VCaP (cell line): ENCODE measurements around the gene GRIK3.

Source experiments
- H3K27ac ChIP-seq: fragments of 450-650 bp; 2 replicates; pipeline ENCODE4 v1.5.1; 2017
- TF ChIP-seq, protein P1 (sequence below): fragments of 450-650 bp; conservative IDR thresholded peaks from 2 replicates; pipeline ENCODE4 v1.5.1; 2017; ENCODE audit warnings: mild to moderate bottlenecking, moderate library complexity

The GRIK3 gene

DNA sequence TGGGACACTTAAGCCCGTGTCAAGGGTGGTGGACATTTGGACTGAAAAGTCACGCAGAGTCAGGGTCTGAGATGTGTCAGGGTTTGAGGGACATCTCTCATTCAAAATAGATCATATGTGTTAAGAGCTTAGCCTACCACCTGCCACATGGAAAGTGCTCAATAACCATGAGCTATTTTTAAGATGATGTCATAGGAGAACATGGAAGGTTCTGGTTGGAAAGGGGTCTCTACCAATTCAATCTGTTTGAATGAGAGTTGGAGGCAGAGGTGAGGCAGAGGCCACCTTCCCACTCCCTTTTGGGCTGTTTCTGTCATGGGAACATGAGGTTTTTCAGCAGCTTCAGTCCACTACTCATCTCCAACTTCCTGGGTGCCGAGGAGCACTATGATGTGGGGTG is 239.9 kb downstream of the GRIK3 start:
- TF ChIP-seq, protein P1, sequence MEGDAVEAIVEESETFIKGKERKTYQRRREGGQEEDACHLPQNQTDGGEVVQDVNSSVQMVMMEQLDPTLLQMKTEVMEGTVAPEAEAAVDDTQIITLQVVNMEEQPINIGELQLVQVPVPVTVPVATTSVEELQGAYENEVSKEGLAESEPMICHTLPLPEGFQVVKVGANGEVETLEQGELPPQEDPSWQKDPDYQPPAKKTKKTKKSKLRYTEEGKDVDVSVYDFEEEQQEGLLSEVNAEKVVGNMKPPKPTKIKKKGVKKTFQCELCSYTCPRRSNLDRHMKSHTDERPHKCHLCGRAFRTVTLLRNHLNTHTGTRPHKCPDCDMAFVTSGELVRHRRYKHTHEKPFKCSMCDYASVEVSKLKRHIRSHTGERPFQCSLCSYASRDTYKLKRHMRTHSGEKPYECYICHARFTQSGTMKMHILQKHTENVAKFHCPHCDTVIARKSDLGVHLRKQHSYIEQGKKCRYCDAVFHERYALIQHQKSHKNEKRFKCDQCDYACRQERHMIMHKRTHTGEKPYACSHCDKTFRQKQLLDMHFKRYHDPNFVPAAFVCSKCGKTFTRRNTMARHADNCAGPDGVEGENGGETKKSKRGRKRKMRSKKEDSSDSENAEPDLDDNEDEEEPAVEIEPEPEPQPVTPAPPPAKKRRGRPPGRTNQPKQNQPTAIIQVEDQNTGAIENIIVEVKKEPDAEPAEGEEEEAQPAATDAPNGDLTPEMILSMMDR = no peak
- no peak overlapping the region for H3K27ac ChIP-seq

DNA sequence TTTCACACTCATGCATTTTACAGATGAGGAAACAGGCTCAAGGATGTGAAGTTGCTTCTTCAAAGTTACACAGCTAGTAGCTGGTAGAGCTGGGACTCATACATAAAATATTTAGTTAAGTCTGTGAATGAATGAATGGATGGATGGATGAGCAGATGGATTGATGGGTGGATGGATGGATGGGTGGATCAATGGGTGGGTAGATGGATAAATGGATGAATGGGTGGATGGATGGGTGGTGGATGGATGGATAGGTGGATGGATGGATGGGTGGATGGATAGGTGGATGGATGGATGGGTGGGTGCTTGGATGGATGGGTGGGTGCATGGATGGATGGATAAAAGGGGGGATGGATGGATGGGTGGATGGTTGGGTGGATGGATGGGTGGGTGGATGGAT is 240.9 kb downstream of the GRIK3 start:
- TF ChIP-seq, protein P1 = no peak
- H3K27ac ChIP-seq = no peak overlapping the region

DNA sequence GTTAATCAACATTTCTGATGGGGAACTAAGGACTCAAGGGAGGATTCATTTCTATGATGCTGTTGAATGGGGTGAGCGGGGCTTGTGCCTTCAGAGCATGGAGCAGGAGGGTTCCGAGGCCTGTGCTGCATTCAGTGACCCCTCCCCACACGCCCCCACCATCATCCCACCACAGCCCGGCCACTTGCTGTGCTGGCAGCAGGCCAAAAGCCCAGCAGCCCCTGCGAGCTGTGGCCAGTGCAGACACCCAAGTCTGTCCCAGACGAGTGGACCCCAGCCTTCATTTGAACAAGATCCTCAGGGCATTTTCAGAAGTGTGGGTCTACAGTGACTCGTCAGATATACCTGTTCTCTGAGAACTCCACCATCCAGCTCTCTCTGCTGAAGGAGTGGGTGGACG is 242.0 kb downstream of the GRIK3 start:
- TF ChIP-seq, protein P1 = no peak

DNA sequence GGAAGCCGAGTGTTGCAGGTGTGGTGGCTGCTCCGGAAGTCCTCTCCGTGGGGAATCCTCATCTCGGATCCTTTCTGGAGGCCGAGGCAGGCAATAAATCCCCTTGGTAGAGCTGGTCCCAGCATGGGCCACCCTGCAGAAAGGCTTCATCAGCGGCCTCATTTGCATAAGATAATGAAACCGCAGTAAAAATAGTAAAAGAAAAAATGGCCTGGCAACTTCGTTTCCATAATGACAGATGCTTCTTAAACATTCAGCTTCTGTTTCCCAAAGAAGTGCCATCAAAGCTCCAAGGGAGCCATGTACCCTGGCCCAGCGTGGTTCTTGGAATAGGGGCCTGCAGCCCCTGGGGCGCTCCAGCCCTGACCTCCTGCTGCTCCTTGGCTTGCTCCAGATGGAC is 244.1 kb downstream of the GRIK3 start:
- TF ChIP-seq, protein P1 = no peak
- H3K27ac ChIP-seq = no peak overlapping the region

More for the DNA sequence above, 242.0 kb downstream of the GRIK3 start:
- H3K27ac ChIP-seq = no peak overlapping the region

DNA sequence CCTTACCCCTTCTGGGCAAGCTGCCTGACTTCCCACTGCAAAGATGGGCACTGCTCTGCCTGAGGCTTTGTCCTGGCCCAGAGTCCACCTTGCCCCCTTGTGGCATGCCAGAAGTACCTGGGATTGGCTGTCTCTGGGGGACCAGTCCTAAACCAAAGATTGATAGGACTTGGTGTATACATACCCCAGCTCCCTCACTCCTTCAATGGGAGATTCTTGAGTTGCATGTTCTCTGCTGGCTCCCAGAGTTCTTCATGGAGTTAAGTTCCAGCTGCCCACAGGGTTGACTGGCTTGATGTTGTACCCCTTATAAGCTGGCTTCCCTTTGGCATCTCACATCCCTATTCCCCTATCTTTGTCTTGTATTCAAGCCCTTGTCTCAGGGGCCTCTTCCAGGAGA is 244.8 kb downstream of the GRIK3 start:
- no peak overlapping the region for H3K27ac ChIP-seq
- TF ChIP-seq, protein P1 = no peak

DNA sequence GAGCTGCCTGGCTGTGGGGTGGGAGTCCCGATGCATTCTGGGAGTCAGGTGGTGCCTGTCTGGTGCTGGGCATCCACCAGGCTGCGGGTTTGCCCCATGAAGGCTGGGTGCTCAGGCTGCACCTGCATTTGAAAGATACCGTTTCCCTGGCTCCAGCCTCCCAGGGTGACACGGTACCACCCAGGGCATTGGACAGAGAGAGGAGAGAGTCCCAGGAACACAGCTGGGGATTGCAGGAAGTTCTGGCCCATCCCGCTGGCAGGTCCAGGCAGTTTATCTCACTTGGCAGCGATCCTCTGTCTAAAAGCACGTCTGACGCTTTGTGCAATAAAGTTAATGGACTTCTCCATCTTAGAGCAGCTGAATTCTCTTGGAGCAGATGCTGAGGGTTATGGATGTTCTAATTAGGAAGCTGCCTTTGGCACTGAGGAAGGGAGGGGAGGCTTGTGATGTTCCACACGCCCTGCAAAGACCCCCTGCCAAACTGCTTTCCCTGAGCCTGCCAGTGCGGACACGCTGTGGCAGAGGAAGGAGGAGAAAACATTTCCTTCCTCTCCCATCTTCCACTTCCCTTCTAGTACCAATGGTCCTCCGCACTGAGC is 246.9 kb downstream of the GRIK3 start:
- peak overlapping the region; percentile 57 for H3K27ac ChIP-seq
- TF ChIP-seq, protein P1 = no peak

DNA sequence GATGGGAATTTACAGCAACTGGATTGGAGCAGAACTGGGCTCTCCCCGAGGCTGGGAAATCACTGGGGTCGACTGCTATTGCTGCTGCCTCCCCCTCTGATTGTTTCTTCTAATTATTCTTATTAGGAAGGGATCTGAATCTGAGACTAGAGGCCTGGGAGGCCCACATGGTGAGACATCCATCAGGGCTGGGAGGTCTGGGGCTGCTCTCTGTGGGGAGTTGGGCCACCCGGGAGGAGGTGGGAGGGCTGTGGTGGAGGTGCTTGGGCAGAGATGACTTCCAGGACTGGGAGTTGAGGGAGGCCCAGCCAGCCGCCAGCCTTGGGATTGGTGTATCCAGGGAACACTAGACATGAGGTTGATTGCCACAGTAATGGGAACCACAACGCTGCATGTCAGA is 247.9 kb downstream of the GRIK3 start:
- no peak overlapping the region for H3K27ac ChIP-seq
- TF ChIP-seq, protein P1 = no peak
